Naive thymus-derived CD8-positive, alpha-beta T cell (primary cell): ENCODE results near the gene EHF. TPM values are rescaled to one million over a fixed set of nuclear protein-coding genes. Genes with fewer than 3 reads are reported as not detected.
A peak's percentile ranks its signal among the peaks of the same experiment; 100 is the strongest.

Source experiments
- ATAC-seq, 2 donors: fragments of 150-1000 bp; cut with Tn5 transposase in 1 of 2; sonication (Bioruptor Pico), chemical (Tn5 transposase) in 1 of 2; 1 replicate in 1 of 2; 2 replicates in 1 of 2; pipeline ENCODE4 v1.10.0; 2021; ENCODE audit warnings: mild to moderate bottlenecking in 2 of 2, moderate library complexity in 2 of 2
- POLR2A ChIA-PET: fragments of 350-600 bp; sonication (Branson Sonifier 250); formaldehyde crosslinking; loops from one replicate; lab custom pipeline; 2021; ENCODE audit warnings: antibody characterized with exemption; lab: Charles Lee
- DNase-seq, 10 donors: peaks; one replicate each; pipeline versions ENCODE4 v3.0.0 to v3.0.0-alpha.2; 2020 to 2022
- H3K27ac Mint-ChIP-seq, 10 donors: one replicate each; pipeline ENCODE4 v1.8.0; 2020 to 2022; ENCODE audit warnings: mild to moderate bottlenecking in 10 of 10, mixed read lengths in 10 of 10, moderate library complexity in 4 of 10, inconsistent platforms in 1 of 10
- H3K27me3 Mint-ChIP-seq, 5 donors: one replicate each; pipeline ENCODE4 v1.8.0; 2021 to 2022; ENCODE audit warnings: mixed read lengths in 5 of 5
- H3K36me3 Mint-ChIP-seq, 3 donors: one replicate each; pipeline ENCODE4 v1.8.0; 2020 to 2022; ENCODE audit warnings: mixed read lengths in 3 of 3, mild to moderate bottlenecking in 2 of 3, inconsistent platforms in 1 of 3
- H3K4me1 Mint-ChIP-seq, 4 donors: one replicate each; pipeline ENCODE4 v1.8.0; 2021 to 2022; ENCODE audit warnings: mixed read lengths in 4 of 4
- H3K4me3 Mint-ChIP-seq, 10 donors: one replicate each; pipeline ENCODE4 v1.8.0; 2020 to 2022; ENCODE audit warnings: mild to moderate bottlenecking in 10 of 10, mixed read lengths in 10 of 10, moderate library complexity in 6 of 10, inconsistent platforms in 1 of 10
- H3K9me3 Mint-ChIP-seq, 9 donors: one replicate each; pipeline ENCODE4 v1.8.0; 2020 to 2022; ENCODE audit warnings: mixed read lengths in 9 of 9, mild to moderate bottlenecking in 3 of 9, inconsistent platforms in 1 of 9, moderate library complexity in 1 of 9
- polyA plus RNA-seq, 3 donors: library from polyadenylated mRNA; unstranded; fragments of 300-500 nt; fragmentation: Illumina TruSeq; gene quantifications; one replicate each; pipeline ENCODE4 v1.2.3, GENCODE V29; 2021
- total RNA-seq, 8 experiments: library from RNA in 2 of 8; stranded (reverse) in 2 of 8; gene quantifications; one replicate each; pipeline ENCODE4 v1.2.3 and lab custom pipeline; 2021 to 2026

Gene EHF
- total and polyA plus RNA-seq, 5 experiments from 2014 or later: not detected

- Mint-ChIP-seq H3K4me1 (peaks cover 0 to 10% (median 1%) of the 10 kb centered on the region in 4 donors), H3K27ac (no peak overlapping the region), H3K9me3 (no peaks in the 10 kb centered on the region), H3K36me3 (no peaks in the 10 kb centered on the region), H3K4me3 (no peak overlapping the region), H3K27me3 (peaks cover 11 to 45% (median 20%) of the 10 kb centered on the region in 5 donors)
- POLR2A ChIA-PET: no interaction called here
- DNase-seq (no peak), ATAC-seq (no peak)
Observed at GRCh38 chr11:34618406-34618805, 2.5 kb upstream of the EHF start.

- no peaks in the 10 kb centered on the region for H3K36me3 Mint-ChIP-seq
- POLR2A ChIA-PET: no interaction called here
- ATAC-seq: no peak
- H3K27me3 Mint-ChIP-seq: peaks cover 11 to 47% (median 22%) of the 10 kb centered on the region in 5 donors
- no peak for DNase-seq
- H3K4me3 Mint-ChIP-seq: no peak overlapping the region
- H3K4me1 Mint-ChIP-seq: peaks cover 0 to 13% (median under 1%) of the 10 kb centered on the region in 4 donors
- H3K9me3 Mint-ChIP-seq: no peaks in the 10 kb centered on the region
- H3K27ac Mint-ChIP-seq: no peak overlapping the region
Observed at GRCh38 chr11:34619062-34619516, 1.8 kb upstream of the EHF start.

- no peak overlapping the region for H3K27ac Mint-ChIP-seq
- H3K4me1 Mint-ChIP-seq: peaks cover 0 to 12% (median under 1%) of the 10 kb centered on the region in 4 donors
- H3K4me3 Mint-ChIP-seq: no peak overlapping the region
- POLR2A ChIA-PET: no interaction called here
- no peak for ATAC-seq
- no peaks in the 10 kb centered on the region for H3K9me3 Mint-ChIP-seq
- no peak for DNase-seq
- H3K36me3 Mint-ChIP-seq: no peaks in the 10 kb centered on the region
- H3K27me3 Mint-ChIP-seq: peaks cover 12 to 58% (median 23%) of the 10 kb centered on the region in 5 donors
Observed at GRCh38 chr11:34620202-34620601, 691 bp upstream of the EHF start.

- no peak overlapping the region for H3K4me3 Mint-ChIP-seq
- ATAC-seq: no peak
- DNase-seq: no peak
- H3K36me3 Mint-ChIP-seq: no peaks in the 10 kb centered on the region
- no peaks in the 10 kb centered on the region for H3K9me3 Mint-ChIP-seq
- no peak overlapping the region for H3K27ac Mint-ChIP-seq
- H3K4me1 Mint-ChIP-seq: peaks cover 0 to 12% (median 2%) of the 10 kb centered on the region in 4 donors
- POLR2A ChIA-PET: no interaction called here
- peaks cover 14 to 75% (median 24%) of the 10 kb centered on the region in 5 donors for H3K27me3 Mint-ChIP-seq
Observed at GRCh38 chr11:34621876-34622275, 983 bp downstream of the EHF start.

GRCh38 chr11:34623463-34623862, 2.6 kb downstream of the EHF start:
- no peaks in the 10 kb centered on the region for H3K9me3 Mint-ChIP-seq
- DNase-seq (no peak), ATAC-seq (no peak)
- H3K4me3 Mint-ChIP-seq: no peak overlapping the region
- peak overlapping the region in 1 of 10 donors; percentile 20 for H3K27ac Mint-ChIP-seq
- no peaks in the 10 kb centered on the region for H3K36me3 Mint-ChIP-seq
- H3K4me1 Mint-ChIP-seq: peaks cover 0 to 12% (median 3%) of the 10 kb centered on the region in 4 donors
- POLR2A ChIA-PET: no interaction called here
- H3K27me3 Mint-ChIP-seq: peaks cover 14 to 79% (median 26%) of the 10 kb centered on the region in 5 donors

GRCh38 chr11:34624069-34624468, 3.2 kb downstream of the EHF start:
- peak overlapping the region in 1 of 10 donors; percentile 23 for H3K4me3 Mint-ChIP-seq

GRCh38 chr11:34625576-34625975, 4.7 kb downstream of the EHF start:
- H3K27ac Mint-ChIP-seq: peak overlapping the region in 1 of 10 donors; percentile 46
- ATAC-seq (no peak), DNase-seq (no peak)
- POLR2A ChIA-PET: no interaction called here
- no peaks in the 10 kb centered on the region for H3K36me3 Mint-ChIP-seq
- H3K9me3 Mint-ChIP-seq: no peaks in the 10 kb centered on the region
- peaks cover 9 to 66% (median 26%) of the 10 kb centered on the region in 5 donors for H3K27me3 Mint-ChIP-seq
- H3K4me1 Mint-ChIP-seq: peaks cover 0 to 7% (median 3%) of the 10 kb centered on the region in 4 donors
- no peak overlapping the region for H3K4me3 Mint-ChIP-seq

More at GRCh38 chr11:34624069-34624468, 3.2 kb downstream of the EHF start:
- Mint-ChIP-seq H3K27me3 (peaks cover 14 to 79% (median 26%) of the 10 kb centered on the region in 5 donors), H3K4me1 (peaks cover 0 to 12% (median 3%) of the 10 kb centered on the region in 4 donors), H3K27ac (no peak overlapping the region), H3K36me3 (no peaks in the 10 kb centered on the region), H3K9me3 (no peaks in the 10 kb centered on the region)
- POLR2A ChIA-PET: no interaction called here
- no peak for ATAC-seq
- peak in 1 of 10 donors; percentile 18 for DNase-seq

- Mint-ChIP-seq H3K27ac (no peak overlapping the region), H3K36me3 (no peaks in the 10 kb centered on the region), H3K4me3 (no peak overlapping the region), H3K4me1 (peaks cover 0 to 9% (median 3%) of the 10 kb centered on the region in 4 donors), H3K27me3 (peaks cover 9 to 59% (median 24%) of the 10 kb centered on the region in 5 donors), H3K9me3 (no peaks in the 10 kb centered on the region)
- ATAC-seq (no peak), DNase-seq (no peak)
- POLR2A ChIA-PET: no interaction called here
Observed at GRCh38 chr11:34626393-34626792, 5.5 kb downstream of the EHF start.

- H3K4me3 Mint-ChIP-seq: no peak overlapping the region
- DNase-seq: no peak
- ATAC-seq: no peak
- no peak overlapping the region for H3K27ac Mint-ChIP-seq
- H3K36me3 Mint-ChIP-seq: no peaks in the 10 kb centered on the region
- peaks cover 8 to 58% (median 20%) of the 10 kb centered on the region in 5 donors for H3K27me3 Mint-ChIP-seq
- H3K4me1 Mint-ChIP-seq: peaks cover 0 to 7% (median 3%) of the 10 kb centered on the region in 4 donors
- no peaks in the 10 kb centered on the region for H3K9me3 Mint-ChIP-seq
- POLR2A ChIA-PET: no interaction called here
Observed at GRCh38 chr11:34627197-34627596, 6.3 kb downstream of the EHF start.

GRCh38 chr11:34629711-34630110, 8.8 kb downstream of the EHF start:
- ATAC-seq: no peak
- POLR2A ChIA-PET: no interaction called here
- no peak for DNase-seq

GRCh38 chr11:34630544-34630943, 9.7 kb downstream of the EHF start:
- no peaks in the 10 kb centered on the region for H3K9me3 Mint-ChIP-seq
- no peaks in the 10 kb centered on the region for H3K36me3 Mint-ChIP-seq
- peaks cover 9 to 14% (median 11%) of the 10 kb centered on the region in 4 donors for H3K4me1 Mint-ChIP-seq
- no peak for DNase-seq
- no peak overlapping the region for H3K4me3 Mint-ChIP-seq
- H3K27me3 Mint-ChIP-seq: peaks cover 2 to 31% (median 8%) of the 10 kb centered on the region in 5 donors
- no peak for ATAC-seq
- POLR2A ChIA-PET: no interaction called here
- H3K27ac Mint-ChIP-seq: no peak overlapping the region

More at GRCh38 chr11:34629711-34630110, 8.8 kb downstream of the EHF start:
- no peaks in the 10 kb centered on the region for H3K9me3 Mint-ChIP-seq
- H3K4me3 Mint-ChIP-seq: no peak overlapping the region
- H3K36me3 Mint-ChIP-seq: no peaks in the 10 kb centered on the region
- peaks cover 4 to 39% (median 13%) of the 10 kb centered on the region in 5 donors for H3K27me3 Mint-ChIP-seq
- H3K4me1 Mint-ChIP-seq: peaks cover 9 to 14% (median 11%) of the 10 kb centered on the region in 4 donors
- H3K27ac Mint-ChIP-seq: no peak overlapping the region

GRCh38 chr11:34631297-34631696, 10.4 kb downstream of the EHF start:
- no peak overlapping the region for H3K27ac Mint-ChIP-seq
- H3K4me1 Mint-ChIP-seq: peaks cover 9 to 14% (median 11%) of the 10 kb centered on the region in 4 donors
- no peak overlapping the region for H3K4me3 Mint-ChIP-seq
- no peaks in the 10 kb centered on the region for H3K36me3 Mint-ChIP-seq
- POLR2A ChIA-PET: no interaction called here
- H3K9me3 Mint-ChIP-seq: no peaks in the 10 kb centered on the region
- DNase-seq (no peak), ATAC-seq (no peak)
- H3K27me3 Mint-ChIP-seq: peaks cover 0 to 23% (median 10%) of the 10 kb centered on the region in 5 donors

- DNase-seq (no peak), ATAC-seq (no peak)
- Mint-ChIP-seq H3K9me3 (no peaks in the 10 kb centered on the region), H3K27me3 (peaks cover 0 to 19% (median 12%) of the 10 kb centered on the region in 5 donors), H3K4me3 (no peak overlapping the region), H3K4me1 (peaks cover 9 to 12% (median 10%) of the 10 kb centered on the region in 4 donors), H3K27ac (no peak overlapping the region), H3K36me3 (no peaks in the 10 kb centered on the region)
- POLR2A ChIA-PET: no interaction called here
Observed at GRCh38 chr11:34631737-34632104, 10.8 kb downstream of the EHF start.
